Left lung (tissue), 10 donors: Measurements from ENCODE around the gene CDCA3. TPM values are rescaled to one million over a fixed set of nuclear protein-coding genes. Genes with fewer than 3 reads are reported as not detected.

Experiments
- ATAC-seq: fragments of 200-7000 bp; cut with Tn5 transposase; one replicate; pipeline ENCODE4 v1.9.1; 2020; ENCODE audit warnings: moderate library complexity
- DNase-seq, 4 donors: peaks; one replicate each; pipeline ENCODE4 v3.0.0-alpha.2; 2013 to 2020
- H3K27ac ChIP-seq, 2 donors: fragments of 200-600 bp; sonication (generic) in 1 of 2; one replicate each; pipeline versions ENCODE4 v1.5.0 to v1.8.0; 2020 to 2021
- H3K27me3 ChIP-seq, 2 donors: fragments of 200-600 bp; sonication (generic) in 1 of 2; one replicate each; pipeline versions ENCODE4 v1.5.0 to v1.8.0; 2020 to 2021
- H3K36me3 ChIP-seq, 2 donors: fragments of 200-600 bp; sonication (generic) in 1 of 2; one replicate each; pipeline versions ENCODE4 v1.5.0 to v1.8.0; 2020 to 2021
- H3K4me1 ChIP-seq, 2 donors: fragments of 200-600 bp; one replicate each; pipeline ENCODE4 v1.8.0; 2021
- H3K4me3 ChIP-seq, 2 donors: fragments of 200-600 bp; sonication (generic) in 1 of 2; one replicate each; pipeline versions ENCODE4 v1.5.0 to v1.8.0; 2020 to 2021; ENCODE audit warnings: mild to moderate bottlenecking in 1 of 2
- H3K9me3 ChIP-seq, 2 donors: fragments of 200-600 bp; sonication (generic) in 1 of 2; one replicate each; pipeline versions ENCODE4 v1.5.0 to v1.8.0; 2020 to 2021
- intact Hi-C, 2 donors: fragments of 100-400 bp; cut with DNase I; formaldehyde crosslinking; loops; one replicate each; pipeline versions ENCODE4 v1.11.2 to v1.14.2; 2022
- polyA plus RNA-seq, 6 donors: library from polyadenylated mRNA; unstranded; fragments of 120-200 nt; gene quantifications; one replicate each; pipeline ENCODE4 v1.2.1, GENCODE V29; 2013; ENCODE audit not compliant: insufficient read length in 6 of 6
- total RNA-seq, 2 donors: library from RNA; stranded (reverse); fragmentation: NEBNext Ultra II Directional; extraction: Animal tissue kit (Norgen Biotek cat#: 25700); gene quantifications; one replicate each; pipeline ENCODE4 v1.2.1, GENCODE V29; 2021
- TF ChIP-seq, protein P1 (sequence below), 2 donors: fragments of 200-600 bp; sonication (generic) in 1 of 2; IDR thresholded peaks; one replicate each; pipeline versions ENCODE4 v1.5.0 to v1.8.0; 2021; ENCODE audit warnings: antibody characterized with exemption in 2 of 2
- donor health status: DM: no; HTN: yes; CAD: no.
- donor health status: DM: no; HTN: no; CAD: no.

Gene CDCA3
- total and polyA plus RNA-seq, 8 donors = 2.0 to 59.2 (median 28.2) TPM

DNA sequence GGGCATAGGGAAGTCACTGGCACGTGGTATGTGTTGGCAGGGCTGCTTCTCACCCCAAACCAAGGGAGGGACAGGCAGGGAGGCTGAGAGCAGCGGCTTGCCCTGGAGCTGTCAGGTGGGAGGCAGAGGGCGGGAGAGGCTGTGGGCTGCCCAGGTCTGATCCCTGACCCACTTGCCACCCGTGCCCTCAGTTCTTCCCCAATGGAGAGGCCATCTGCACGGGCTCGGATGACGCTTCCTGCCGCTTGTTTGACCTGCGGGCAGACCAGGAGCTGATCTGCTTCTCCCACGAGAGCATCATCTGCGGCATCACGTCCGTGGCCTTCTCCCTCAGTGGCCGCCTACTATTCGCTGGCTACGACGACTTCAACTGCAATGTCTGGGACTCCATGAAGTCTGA lies 5.7 kb downstream of the CDCA3 start:
- DNase-seq = no peak
- no peaks in the 10 kb centered on the region for H3K27me3 ChIP-seq
- H3K36me3 ChIP-seq = peaks cover 0 to 9% of the 10 kb centered on the region in 2 donors
- peaks cover 0 to 5% of the 10 kb centered on the region in 2 donors for H3K4me1 ChIP-seq
- H3K9me3 ChIP-seq = no peaks in the 10 kb centered on the region
- intact Hi-C loops = no loop called here
- no peak overlapping the region for H3K27ac ChIP-seq
- H3K4me3 ChIP-seq = no peak overlapping the region
- TF ChIP-seq, protein P1, sequence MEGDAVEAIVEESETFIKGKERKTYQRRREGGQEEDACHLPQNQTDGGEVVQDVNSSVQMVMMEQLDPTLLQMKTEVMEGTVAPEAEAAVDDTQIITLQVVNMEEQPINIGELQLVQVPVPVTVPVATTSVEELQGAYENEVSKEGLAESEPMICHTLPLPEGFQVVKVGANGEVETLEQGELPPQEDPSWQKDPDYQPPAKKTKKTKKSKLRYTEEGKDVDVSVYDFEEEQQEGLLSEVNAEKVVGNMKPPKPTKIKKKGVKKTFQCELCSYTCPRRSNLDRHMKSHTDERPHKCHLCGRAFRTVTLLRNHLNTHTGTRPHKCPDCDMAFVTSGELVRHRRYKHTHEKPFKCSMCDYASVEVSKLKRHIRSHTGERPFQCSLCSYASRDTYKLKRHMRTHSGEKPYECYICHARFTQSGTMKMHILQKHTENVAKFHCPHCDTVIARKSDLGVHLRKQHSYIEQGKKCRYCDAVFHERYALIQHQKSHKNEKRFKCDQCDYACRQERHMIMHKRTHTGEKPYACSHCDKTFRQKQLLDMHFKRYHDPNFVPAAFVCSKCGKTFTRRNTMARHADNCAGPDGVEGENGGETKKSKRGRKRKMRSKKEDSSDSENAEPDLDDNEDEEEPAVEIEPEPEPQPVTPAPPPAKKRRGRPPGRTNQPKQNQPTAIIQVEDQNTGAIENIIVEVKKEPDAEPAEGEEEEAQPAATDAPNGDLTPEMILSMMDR (IDR thresholded peaks at IDR 0.05) = no peak
- ATAC-seq = no peak

DNA sequence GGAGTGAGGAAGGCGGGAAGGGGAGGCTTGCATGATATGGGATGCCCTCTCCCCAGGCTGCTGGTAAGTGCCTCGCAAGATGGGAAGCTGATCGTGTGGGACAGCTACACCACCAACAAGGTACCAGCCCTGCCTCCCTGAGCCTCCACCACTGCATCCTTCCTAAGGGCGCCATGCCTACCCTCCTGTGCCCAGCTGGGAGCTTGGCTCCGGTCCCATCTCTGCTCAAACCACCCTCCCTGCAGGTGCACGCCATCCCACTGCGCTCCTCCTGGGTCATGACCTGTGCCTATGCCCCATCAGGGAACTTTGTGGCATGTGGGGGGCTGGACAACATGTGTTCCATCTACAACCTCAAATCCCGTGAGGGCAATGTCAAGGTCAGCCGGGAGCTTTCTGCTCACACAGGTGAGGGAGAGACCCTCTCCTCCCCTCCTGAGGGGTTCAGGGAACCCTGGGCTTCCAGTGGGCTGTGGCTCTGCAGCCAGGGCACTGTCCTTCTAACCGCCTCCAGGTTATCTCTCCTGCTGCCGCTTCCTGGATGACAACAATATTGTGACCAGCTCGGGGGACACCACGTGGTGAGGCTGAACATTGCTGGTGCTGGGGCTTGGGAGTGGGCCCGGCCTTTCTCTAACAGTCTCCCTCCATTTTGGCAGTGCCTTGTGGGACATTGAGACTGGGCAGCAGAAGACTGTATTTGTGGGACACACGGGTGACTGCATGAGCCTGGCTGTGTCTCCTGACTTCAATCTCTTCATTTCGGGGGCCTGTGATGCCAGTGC lies 7.8 kb downstream of the CDCA3 start:
- intact Hi-C loops = no loop called here
- DNase-seq = no peak
- H3K4me1 ChIP-seq = no peaks in the 10 kb centered on the region
- H3K4me3 ChIP-seq = no peak overlapping the region
- peaks cover 0 to 9% of the 10 kb centered on the region in 2 donors for H3K36me3 ChIP-seq
- H3K27me3 ChIP-seq = no peaks in the 10 kb centered on the region
- no peaks in the 10 kb centered on the region for H3K9me3 ChIP-seq
- TF ChIP-seq, protein P1 (IDR thresholded peaks at IDR 0.05) = no peak
- no peak overlapping the region for H3K27ac ChIP-seq
- no peak for ATAC-seq

DNA sequence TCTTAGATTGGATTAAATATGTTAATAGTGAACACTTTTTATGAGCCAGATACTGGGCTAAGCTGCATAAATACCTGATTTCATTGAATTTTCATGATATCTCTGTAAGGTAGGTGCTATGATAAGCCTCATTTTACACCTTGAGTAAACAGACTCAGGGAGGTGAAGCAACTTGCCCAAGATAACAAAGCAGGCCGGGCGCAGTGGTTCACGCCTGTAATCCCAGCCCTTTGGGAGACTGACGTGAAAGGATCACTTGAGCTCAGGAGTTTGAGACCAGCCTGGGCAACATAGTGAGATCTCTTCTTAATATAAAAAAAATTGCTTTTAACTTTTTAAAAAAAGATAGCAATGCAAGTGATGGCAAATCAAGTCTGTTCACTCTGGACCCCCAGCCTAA lies 9.0 kb downstream of the CDCA3 start:
- H3K9me3 ChIP-seq = no peaks in the 10 kb centered on the region
- H3K4me1 ChIP-seq = no peaks in the 10 kb centered on the region
- TF ChIP-seq, protein P1 (IDR thresholded peaks at IDR 0.05) = no peak
- H3K27ac ChIP-seq = no peak overlapping the region
- H3K4me3 ChIP-seq = no peak overlapping the region
- no peak for ATAC-seq
- intact Hi-C loops = no loop called here
- DNase-seq = no peak
- H3K27me3 ChIP-seq = no peaks in the 10 kb centered on the region
- peaks cover 0 to 9% of the 10 kb centered on the region in 2 donors for H3K36me3 ChIP-seq

DNA sequence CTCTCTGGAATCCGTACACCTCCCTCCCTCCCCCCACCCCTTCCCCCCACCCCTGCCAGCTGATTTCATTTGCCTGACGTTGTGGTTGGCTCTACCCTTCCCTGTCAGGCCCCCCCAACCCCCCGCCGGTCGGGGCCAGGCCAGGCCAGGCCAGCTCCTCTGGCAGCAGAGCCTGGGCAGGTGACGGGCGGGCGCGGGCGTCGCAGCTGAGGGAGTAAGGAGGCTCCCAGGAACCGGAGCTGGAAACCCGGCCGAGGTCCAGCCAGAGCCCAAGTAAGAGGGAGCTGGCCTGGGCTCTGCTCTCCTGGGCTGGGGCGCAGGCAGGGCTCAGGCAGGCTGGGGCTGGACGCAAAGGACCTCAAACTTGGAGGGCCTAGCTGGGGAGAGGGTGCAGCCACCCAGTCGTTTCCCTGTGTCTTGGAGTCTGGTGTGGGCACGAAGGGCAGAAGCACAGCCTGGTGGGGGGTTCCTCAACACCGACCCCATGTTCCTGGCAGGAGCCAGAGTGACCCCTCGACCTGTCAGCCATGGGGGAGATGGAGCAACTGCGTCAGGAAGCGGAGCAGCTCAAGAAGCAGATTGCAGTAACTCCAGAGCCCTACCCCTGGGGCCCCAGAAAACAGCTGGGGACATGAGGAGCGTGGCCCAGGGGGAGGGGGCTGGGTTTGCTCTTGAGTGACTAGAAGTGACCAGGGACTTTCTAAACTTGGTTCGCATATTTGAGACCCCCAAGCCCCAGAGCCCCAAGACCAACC lies 10.1 kb downstream of the CDCA3 start, which contains the start of gene GNB3:
Gene GNB3, plus strand, starts transcription at position 165 of the 755 bp plus-strand sequence. Its CDS starts 363 bp downstream, at position 528.
- H3K27me3 ChIP-seq = no peaks in the 10 kb centered on the region
- H3K4me1 ChIP-seq = no peaks in the 10 kb centered on the region
- no peak within 1 kb of the TSS for H3K27ac ChIP-seq
- DNase-seq (peak in 1 of 4 donors; percentile 79), ATAC-seq (no peak)
- no peaks in the 10 kb centered on the region for H3K9me3 ChIP-seq
- no peak within 1 kb of the TSS for H3K4me3 ChIP-seq
- TF ChIP-seq, protein P1 (IDR thresholded peaks at IDR 0.05) = no peak
- H3K36me3 ChIP-seq = peaks cover 0 to 2% of the 10 kb centered on the region in 2 donors
- intact Hi-C loops = no loop called here

DNA sequence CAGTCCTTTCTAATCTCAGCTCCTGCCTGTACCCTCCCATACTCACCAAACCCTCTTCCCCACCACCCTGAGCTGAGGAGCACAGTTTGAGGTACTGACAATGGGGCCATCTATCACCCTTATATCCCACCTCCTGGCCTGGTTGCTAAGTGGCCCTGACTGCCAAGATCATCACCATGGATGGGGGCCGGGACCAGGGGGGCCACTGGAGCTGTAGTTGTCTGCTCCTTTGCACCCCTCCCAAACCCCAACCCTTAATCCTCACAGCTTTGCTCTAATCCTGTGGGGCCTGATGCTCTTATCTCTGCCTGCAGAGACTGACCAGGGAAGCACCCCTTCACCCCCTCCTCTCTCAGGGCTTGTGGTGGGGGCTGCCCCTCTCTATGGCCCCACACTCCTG lies 10.8 kb downstream of the CDCA3 start:
- ATAC-seq (no peak), DNase-seq (no peak)
- TF ChIP-seq, protein P1 (IDR thresholded peaks at IDR 0.05) = no peak
- Histone ChIP-seq H3K36me3 (no peaks in the 10 kb centered on the region), H3K4me1 (no peaks in the 10 kb centered on the region), H3K27me3 (no peaks in the 10 kb centered on the region), H3K27ac (no peak overlapping the region), H3K4me3 (no peak overlapping the region), H3K9me3 (no peaks in the 10 kb centered on the region)
- intact Hi-C loops = no loop called here
